K562 (cell line): Measurements from ENCODE around the gene MRPL38. TPM values are rescaled to one million over a fixed set of nuclear protein-coding genes. Genes with fewer than 3 reads are reported as not detected.

Experiments used
- ATAC-seq: fragments of 200-7000 bp; cut with Tn5 transposase; 3 replicates; pipeline ENCODE4 v1.9.1; 2020; ENCODE audit warnings: moderate library complexity
- BruUV-seq: library from RNA; stranded (reverse); fragments of 400-500 nt; replicated peaks from 2 replicates; lab custom pipeline; 2021; lab: Mats Ljungman, UMichigan
- CTCF ChIA-PET: fragments of 300-600 bp; formaldehyde crosslinking; extraction: SDS; loops from one replicate; lab custom pipeline; 2021; ENCODE audit warnings: low intra/inter-chr PET ratio; lab: Yijun Ruan, JAX
- POLR2A ChIA-PET: fragments of 300-600, 350-650 bp; sonication (Branson Sonifier 250); formaldehyde crosslinking; extraction: SDS; loops from one replicate; lab custom pipeline; 2021; ENCODE audit warnings: antibody characterized with exemption, inconsistent platforms; lab: Yijun Ruan, JAX
- DNase-seq, 4 experiments: peaks; one replicate each; pipeline versions ENCODE4 v3.0.0 to v3.0.0-alpha.2; 2011 to 2018; ENCODE audit warnings: low spot score in 3 of 4, mixed read lengths in 3 of 4; ENCODE audit errors: extremely low read depth in 1 of 4
- FAIRE-seq: peaks from 2 replicates; lab custom pipeline; 2011; peaks lifted over from hg19 to GRCh38; lab: Jason Lieb, UNC
- H2AFZ ChIP-seq: 2 replicates; pipeline ENCODE4 v1.6.0; 2011; ENCODE audit warnings: low read depth, low read length, control low read depth, inconsistent platforms
- H3K27ac ChIP-seq: fragments of 200-600 bp; 3 replicates; pipeline ENCODE4 v1.8.0; 2011; ENCODE audit warnings: low read depth, mild to moderate bottlenecking, control low read depth, inconsistent platforms, low read length, moderate library complexity, mixed read lengths; ENCODE audit errors: extremely low read depth
- H3K27me3 ChIP-seq, 2 experiments: fragments of 300-600 bp in 1 of 2; 2 replicates in 1 of 2; 3 replicates in 1 of 2; pipeline versions ENCODE4 v1.6.0 to v1.8.0; 2011; ENCODE audit warnings: inconsistent platforms in 2 of 2, low read length in 2 of 2, mild to moderate bottlenecking in 1 of 2, mixed read lengths in 1 of 2, moderate library complexity in 1 of 2; ENCODE audit not compliant: control insufficient read depth in 2 of 2, insufficient read depth in 2 of 2
- H3K36me3 ChIP-seq: fragments of 300-600 bp; 3 replicates; pipeline ENCODE4 v1.8.0; 2011; ENCODE audit warnings: mild to moderate bottlenecking, low read length, inconsistent platforms; ENCODE audit not compliant: control insufficient read depth, insufficient read depth
- H3K4me1 ChIP-seq, 2 experiments: fragments of 200-600 bp in 1 of 2; replicated peaks in 1 of 2; 2 replicates in 1 of 2; 3 replicates in 1 of 2; pipeline versions ENCODE4 v1.5.1 to v1.8.0; 2011; ENCODE audit warnings: inconsistent platforms in 2 of 2, low read length in 2 of 2, mild to moderate bottlenecking in 1 of 2, mixed read lengths in 1 of 2, moderate library complexity in 1 of 2; ENCODE audit not compliant: control insufficient read depth in 2 of 2, insufficient read depth in 2 of 2
- H3K4me2 ChIP-seq: 2 replicates; pipeline ENCODE4 v1.6.1; 2011; ENCODE audit warnings: low read length, control low read depth, inconsistent platforms, mixed read lengths; ENCODE audit not compliant: insufficient read depth
- H3K4me3 ChIP-seq: fragments of 200-600 bp; sonication (generic), shearing (Covaris generic); 2 replicates; pipeline ENCODE4 v1.5.1; 2016; ENCODE audit warnings: control low read depth, inconsistent platforms
- H3K79me2 ChIP-seq: fragments of 200-600 bp; 3 replicates; pipeline ENCODE4 v1.8.0; 2011; ENCODE audit warnings: low read length, inconsistent platforms; ENCODE audit not compliant: control insufficient read depth, insufficient read depth
- H3K9ac ChIP-seq, 2 experiments: 2 replicates each; pipeline versions ENCODE4 v1.6.0 to v1.6.1; 2011; ENCODE audit warnings: low read depth in 2 of 2, low read length in 2 of 2, control low read depth in 1 of 2, inconsistent platforms in 1 of 2, mild to moderate bottlenecking in 1 of 2, mixed read lengths in 1 of 2; ENCODE audit not compliant: insufficient read depth in 1 of 2
- H3K9me1 ChIP-seq: one replicate; pipeline ENCODE4 v1.6.0; 2011; ENCODE audit warnings: inconsistent platforms, mild to moderate bottlenecking, low read length, moderate library complexity; ENCODE audit not compliant: control insufficient read depth, insufficient read depth
- H3K9me3 ChIP-seq: replicated peaks from 2 replicates; pipeline ENCODE4 v1.5.1; 2011; ENCODE audit warnings: low read depth, low read length, inconsistent platforms; ENCODE audit not compliant: control insufficient read depth, insufficient read depth
- H4K20me1 ChIP-seq: replicated peaks from 2 replicates; pipeline ENCODE4 v1.6.1; 2011; ENCODE audit warnings: low read length, inconsistent platforms, mixed read lengths; ENCODE audit not compliant: control insufficient read depth, insufficient read depth
- CHCHD3 ChIP-seq: fragments of 250-450 bp; sonication (Bioruptor Pico); IDR thresholded peaks from 2 replicates; pipeline ENCODE4 v2.1.2; 2022; ENCODE audit warnings: mild to moderate bottlenecking
- GATA2 ChIP-seq: sonication (generic); formaldehyde crosslinking; IDR thresholded peaks from 2 replicates; pipeline ENCODE4 v1.4.0; 2020; ENCODE audit warnings: mild to moderate bottlenecking, missing genetic modification reagents
- POLR2G ChIP-seq: fragments of 200-400 bp; formaldehyde crosslinking; IDR thresholded peaks from 2 replicates; pipeline ENCODE4 v1.6.1; 2017; ENCODE audit warnings: low read depth, mild to moderate bottlenecking, antibody characterized with exemption, low read length, moderate library complexity
- PURB ChIP-seq: sonication (generic); formaldehyde crosslinking; IDR thresholded peaks from 2 replicates; pipeline ENCODE4 v1.9.0; 2021; ENCODE audit warnings: low read depth, mild to moderate bottlenecking, missing genetic modification reagents
- RBFOX2 ChIP-seq: fragments of 200-400 bp; formaldehyde crosslinking; IDR thresholded peaks from 2 replicates; pipeline ENCODE4 v1.6.1; 2017; ENCODE audit warnings: low read depth, mild to moderate bottlenecking, low read length, moderate library complexity
- WGBS: fragments of 100-300 bp; shearing (Covaris generic); methylation state at CpG from one replicate; pipeline ENCODE4 v1.1.6; 2016; ENCODE audit warnings: low coverage, mixed read lengths; ENCODE audit not compliant: insufficient coverage; ENCODE audit errors: missing lambda C conversion rate; 5-methylcytosine and 5-hydroxymethylcytosine counted together
- in situ Hi-C: fragments of 300-500 bp; cut with MboI; formaldehyde crosslinking; loops from 4 replicates; pipeline ENCODE4 v1.15.0; 2018; ENCODE audit warnings: inconsistent platforms, mixed read lengths
- intact Hi-C: fragments of 100-400 bp; cut with micrococcal nuclease; formaldehyde crosslinking; loops from 2 replicates; pipeline ENCODE4 v1.14.2; 2022
- polyA plus RNA-seq, 8 experiments: library from polyadenylated mRNA; depleted of rRNA in 4 of 8; stranded (reverse) in 5 of 8; unstranded in 3 of 8; fragments of >200 nt; fragmentation: Nextera tagmentation in 2 of 8; fragmentation: Illumina TruSeq in 1 of 8; extraction: Ambion mirVana in 2 of 8; extraction: Trizol in 1 of 8; gene quantifications; 2 replicates each; pipeline versions ENCODE4 v1.2.1 to v1.2.3, GENCODE V29; 2011 to 2014; ENCODE audit warnings: inconsistent platforms in 1 of 8, missing spikeins in 1 of 8
- total RNA-seq, 7 experiments: library from RNA; depleted of rRNA in 6 of 7; stranded (reverse); fragments of >200 nt in 6 of 7; fragmentation: Illumina TruSeq in 2 of 7; extraction: Trizol in 2 of 7; gene quantifications; 2 replicates each; pipeline versions ENCODE4 v1.2.1 to v1.2.3, GENCODE V29; 2011 to 2021; ENCODE audit warnings: low replicate concordance in 1 of 7
- TF ChIP-seq, protein P1 (sequence below): fragments of 450-650 bp; IDR thresholded peaks from 2 replicates; pipeline ENCODE4 v1.6.1; 2016; ENCODE audit warnings: missing biosample characterization, missing genetic modification characterization
- TF ChIP-seq, protein P2 (sequence below): sonication (generic); formaldehyde crosslinking; IDR thresholded peaks from 2 replicates; pipeline ENCODE4 v1.8.0; 2022; ENCODE audit warnings: mild to moderate bottlenecking, low read depth, missing genetic modification reagents

MRPL38 gene
- total and polyA plus RNA-seq, 9 of the 15 experiments (the other 6 are each of a cell fraction or from before 2014, with no cell fraction given), result 4.5 to 154 (median 48.5) TPM

DNA sequence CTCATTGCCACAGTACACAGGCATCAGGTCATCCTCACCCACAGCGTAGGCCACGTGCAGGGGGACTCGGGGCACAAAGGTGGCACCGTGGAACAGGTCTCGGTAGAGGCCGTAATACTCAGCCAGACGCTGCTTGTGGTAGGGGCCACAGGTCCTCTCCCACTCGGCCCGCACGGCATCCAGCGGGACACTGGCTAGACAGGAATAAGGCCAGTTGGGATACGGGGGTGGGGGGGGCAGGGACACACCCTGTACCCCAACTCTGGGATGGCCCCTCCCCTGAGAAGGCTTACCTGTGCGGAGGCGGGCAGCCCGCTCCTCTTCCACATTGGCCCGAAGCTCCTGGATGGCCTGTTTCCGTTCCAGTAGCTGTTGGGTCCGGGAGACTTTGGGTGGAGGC, 3.0 kb downstream of the MRPL38 start:
- Histone ChIP-seq H4K20me1 (no peaks in the 10 kb centered on the region), H3K27ac (no peak overlapping the region), H3K4me2 (no peak overlapping the region), H2AFZ (no peak overlapping the region), H3K36me3 (peaks cover 64% of the 10 kb centered on the region; the same call in 2 of the 3 replicates), H3K4me1 (peaks cover 9 to 69% of the 10 kb centered on the region in 2 experiments; a peak in 4 of 5 replicates), H3K4me3 (no peak overlapping the region), H3K27me3 (no peaks in the 10 kb centered on the region), H3K9ac (peak overlapping the region in 1 of 2 experiments; percentile 56; a peak in 2 of 4 replicates), H3K9me3 (no peaks in the 10 kb centered on the region), H3K9me1 (no peaks in the 10 kb centered on the region)
- FAIRE-seq (no peak), DNase-seq (no peak)
- POLR2A ChIA-PET, result interaction anchor here (0.6 to 1.2 kb wide), 6 partner anchors 8 to 641 kb away, joined by 3 to 4 read pairs (median 4); no protein-coding TSS in a partner anchor
- TF ChIP-seq RBFOX2 (peak; percentile 41; the same call in 1 of the 2 replicates), GATA2 (CRISPR knock-in tag) (no peak)
- TF ChIP-seq, all 486 proteins: peak for 1
- no peak for ATAC-seq
- peaks cover 21% of the 10 kb centered on the region for H3K79me2 ChIP-seq
- BruUV-seq, result no TSS peak
- intact Hi-C loops (no loop called here), in situ Hi-C loops (no loop called here)
- CTCF ChIA-PET, result no interaction called here
- WGBS, result 93% methylated on average over 13 of the region's 18 CpGs

DNA sequence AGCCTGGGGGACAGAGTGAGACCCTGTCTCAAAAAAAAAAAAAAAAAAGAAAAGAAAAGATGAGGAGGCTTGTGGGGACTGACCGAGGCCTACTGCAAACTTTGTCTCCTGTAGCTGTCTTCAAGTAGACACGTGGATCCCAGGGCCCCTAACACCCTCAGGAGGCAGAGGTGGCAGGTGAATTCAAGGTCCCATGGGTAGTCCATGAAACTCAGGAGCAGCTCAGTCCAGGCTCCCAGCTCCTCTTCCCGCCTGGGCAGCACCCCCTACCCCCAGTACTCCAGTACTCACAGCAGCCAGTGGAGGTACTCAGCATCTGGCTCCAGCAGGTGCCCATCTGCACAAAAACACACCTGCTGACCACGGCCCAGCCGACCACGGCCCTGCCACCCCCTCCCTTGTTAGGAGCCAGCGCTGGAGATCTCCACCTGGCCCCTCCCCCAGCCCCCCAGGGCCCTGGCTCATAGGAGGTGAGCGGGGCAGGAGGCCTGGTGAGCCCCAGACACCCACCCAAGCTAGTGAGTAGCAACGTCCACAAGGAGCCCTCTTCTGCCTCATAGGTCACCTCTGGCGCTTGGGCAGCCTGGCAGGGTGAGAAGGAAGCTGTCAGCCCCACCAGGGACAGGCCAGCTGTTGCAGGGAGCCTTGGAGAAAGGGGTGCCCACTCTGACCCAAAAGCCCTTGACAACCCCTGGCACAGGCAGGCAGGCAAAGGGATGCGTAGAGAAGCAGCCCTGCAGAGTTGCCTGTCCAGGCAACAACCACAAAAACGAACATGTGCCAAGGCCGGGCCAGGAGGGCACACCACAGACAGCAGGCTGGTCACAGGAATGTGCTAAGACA, 3.8 kb downstream of the MRPL38 start:
- in situ Hi-C loops, result no loop called here
- Histone ChIP-seq H3K27ac (no peak overlapping the region), H4K20me1 (no peaks in the 10 kb centered on the region), H3K4me3 (no peak overlapping the region), H3K27me3 (no peaks in the 10 kb centered on the region), H3K9me1 (no peaks in the 10 kb centered on the region), H3K79me2 (peaks cover 29% of the 10 kb centered on the region), H3K36me3 (peaks cover 64% of the 10 kb centered on the region; the same call in 2 of the 3 replicates), H3K4me1 (peaks cover 7 to 72% of the 10 kb centered on the region in 2 experiments; a peak in 4 of 5 replicates), H3K4me2 (no peak overlapping the region), H3K9me3 (no peaks in the 10 kb centered on the region), H2AFZ (no peak overlapping the region), H3K9ac (peak overlapping the region in 1 of 2 experiments; percentile 70; a peak in 2 of 4 replicates)
- ATAC-seq (no peak), DNase-seq (no peak), FAIRE-seq (no peak)
- no TSS peak for BruUV-seq
- CTCF ChIA-PET, result no interaction called here
- 86% methylated on average over 13 of the region's 13 CpGs for WGBS
- intact Hi-C loops, result no loop called here
- POLR2A ChIA-PET, result interaction anchor here (0.6 to 15.9 kb wide), 6 partner anchors 10 to 126 kb away, joined by 3 to 169 read pairs (median 4); partner anchors contain the start of genes TRIM47 and WBP2
- TF ChIP-seq RBFOX2 (peak; percentile 57), POLR2G (peak; percentile 51), CHCHD3 (CRISPR knock-in tag) (no peak), PURB (no peak)
- TF ChIP-seq, protein P1, sequence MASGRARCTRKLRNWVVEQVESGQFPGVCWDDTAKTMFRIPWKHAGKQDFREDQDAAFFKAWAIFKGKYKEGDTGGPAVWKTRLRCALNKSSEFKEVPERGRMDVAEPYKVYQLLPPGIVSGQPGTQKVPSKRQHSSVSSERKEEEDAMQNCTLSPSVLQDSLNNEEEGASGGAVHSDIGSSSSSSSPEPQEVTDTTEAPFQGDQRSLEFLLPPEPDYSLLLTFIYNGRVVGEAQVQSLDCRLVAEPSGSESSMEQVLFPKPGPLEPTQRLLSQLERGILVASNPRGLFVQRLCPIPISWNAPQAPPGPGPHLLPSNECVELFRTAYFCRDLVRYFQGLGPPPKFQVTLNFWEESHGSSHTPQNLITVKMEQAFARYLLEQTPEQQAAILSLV, result no peak
- TF ChIP-seq, protein P2, sequence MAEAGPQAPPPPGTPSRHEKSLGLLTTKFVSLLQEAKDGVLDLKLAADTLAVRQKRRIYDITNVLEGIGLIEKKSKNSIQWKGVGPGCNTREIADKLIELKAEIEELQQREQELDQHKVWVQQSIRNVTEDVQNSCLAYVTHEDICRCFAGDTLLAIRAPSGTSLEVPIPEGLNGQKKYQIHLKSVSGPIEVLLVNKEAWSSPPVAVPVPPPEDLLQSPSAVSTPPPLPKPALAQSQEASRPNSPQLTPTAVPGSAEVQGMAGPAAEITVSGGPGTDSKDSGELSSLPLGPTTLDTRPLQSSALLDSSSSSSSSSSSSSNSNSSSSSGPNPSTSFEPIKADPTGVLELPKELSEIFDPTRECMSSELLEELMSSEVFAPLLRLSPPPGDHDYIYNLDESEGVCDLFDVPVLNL, result no peak
